ENCODE data around the gene SQSTM1. TPM values are rescaled to one million over a fixed set of nuclear protein-coding genes. Genes with fewer than 3 reads are reported as not detected.
"Not testable (repeated sequence)": the region's sequence is repeated elsewhere in the genome, so short reads cannot be mapped to it uniquely, and the experiment has no call there.

The SQSTM1 gene
- total RNA-seq, 1 donor from 2014 or later = 97.0 TPM

- peaks cover 39% of the 10 kb centered on the region for H3K36me3 Mint-ChIP-seq (ENCODE audit: unreplicated experiment)
- TF ChIP-seq, protein P1, sequence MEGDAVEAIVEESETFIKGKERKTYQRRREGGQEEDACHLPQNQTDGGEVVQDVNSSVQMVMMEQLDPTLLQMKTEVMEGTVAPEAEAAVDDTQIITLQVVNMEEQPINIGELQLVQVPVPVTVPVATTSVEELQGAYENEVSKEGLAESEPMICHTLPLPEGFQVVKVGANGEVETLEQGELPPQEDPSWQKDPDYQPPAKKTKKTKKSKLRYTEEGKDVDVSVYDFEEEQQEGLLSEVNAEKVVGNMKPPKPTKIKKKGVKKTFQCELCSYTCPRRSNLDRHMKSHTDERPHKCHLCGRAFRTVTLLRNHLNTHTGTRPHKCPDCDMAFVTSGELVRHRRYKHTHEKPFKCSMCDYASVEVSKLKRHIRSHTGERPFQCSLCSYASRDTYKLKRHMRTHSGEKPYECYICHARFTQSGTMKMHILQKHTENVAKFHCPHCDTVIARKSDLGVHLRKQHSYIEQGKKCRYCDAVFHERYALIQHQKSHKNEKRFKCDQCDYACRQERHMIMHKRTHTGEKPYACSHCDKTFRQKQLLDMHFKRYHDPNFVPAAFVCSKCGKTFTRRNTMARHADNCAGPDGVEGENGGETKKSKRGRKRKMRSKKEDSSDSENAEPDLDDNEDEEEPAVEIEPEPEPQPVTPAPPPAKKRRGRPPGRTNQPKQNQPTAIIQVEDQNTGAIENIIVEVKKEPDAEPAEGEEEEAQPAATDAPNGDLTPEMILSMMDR (IDR thresholded peaks at IDR 0.05; ENCODE audit: partially characterized antibody, unreplicated experiment) = no peak
- H3K4me1 Mint-ChIP-seq (ENCODE audit: low read depth, unreplicated experiment) = no peaks in the 10 kb centered on the region
- H3K9me3 Mint-ChIP-seq (ENCODE audit: unreplicated experiment) = peaks cover 14% of the 10 kb centered on the region
- H3K27me3 Mint-ChIP-seq (ENCODE audit: unreplicated experiment) = peaks cover 6% of the 10 kb centered on the region
- H3K4me3 Mint-ChIP-seq (ENCODE audit: unreplicated experiment) = no peak overlapping the region
- peak overlapping the region; percentile 69 for H3K27ac Mint-ChIP-seq (ENCODE audit: unreplicated experiment)
- DNase-seq = no peak
Observed at GRCh38 chr5:179834120-179834519, 13.4 kb downstream of the SQSTM1 start.

DNA sequence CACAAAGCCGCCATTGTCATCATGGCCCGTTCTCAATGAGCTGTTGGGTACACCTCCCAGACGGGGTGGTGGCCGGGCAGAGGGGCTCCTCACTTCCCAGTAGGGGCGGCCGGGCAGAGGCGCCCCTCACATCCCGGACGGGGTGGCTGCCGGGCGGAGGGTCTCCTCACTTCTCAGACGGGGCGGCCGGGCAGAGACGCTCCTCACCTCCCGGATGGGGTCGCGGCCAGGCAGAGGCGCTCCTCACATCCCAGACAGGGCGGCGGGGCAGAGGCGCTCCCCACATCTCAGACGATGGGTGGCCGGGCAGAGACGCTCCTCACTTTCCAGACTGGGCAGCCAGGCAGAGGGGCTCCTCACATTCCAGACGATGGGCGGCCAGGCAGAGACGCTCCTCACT is 14.2 kb downstream of the SQSTM1 start:
- not testable (repeated sequence) for H3K4me3 Mint-ChIP-seq (ENCODE audit: unreplicated experiment); H3K27me3 Mint-ChIP-seq (ENCODE audit: unreplicated experiment); H3K27ac Mint-ChIP-seq (ENCODE audit: unreplicated experiment); H3K4me1 Mint-ChIP-seq (ENCODE audit: low read depth, unreplicated experiment); DNase-seq
- Mint-ChIP-seq H3K9me3 (ENCODE audit: unreplicated experiment) (peaks cover 14% of the 10 kb centered on the region), H3K36me3 (ENCODE audit: unreplicated experiment) (peaks cover 33% of the 10 kb centered on the region)

DNA sequence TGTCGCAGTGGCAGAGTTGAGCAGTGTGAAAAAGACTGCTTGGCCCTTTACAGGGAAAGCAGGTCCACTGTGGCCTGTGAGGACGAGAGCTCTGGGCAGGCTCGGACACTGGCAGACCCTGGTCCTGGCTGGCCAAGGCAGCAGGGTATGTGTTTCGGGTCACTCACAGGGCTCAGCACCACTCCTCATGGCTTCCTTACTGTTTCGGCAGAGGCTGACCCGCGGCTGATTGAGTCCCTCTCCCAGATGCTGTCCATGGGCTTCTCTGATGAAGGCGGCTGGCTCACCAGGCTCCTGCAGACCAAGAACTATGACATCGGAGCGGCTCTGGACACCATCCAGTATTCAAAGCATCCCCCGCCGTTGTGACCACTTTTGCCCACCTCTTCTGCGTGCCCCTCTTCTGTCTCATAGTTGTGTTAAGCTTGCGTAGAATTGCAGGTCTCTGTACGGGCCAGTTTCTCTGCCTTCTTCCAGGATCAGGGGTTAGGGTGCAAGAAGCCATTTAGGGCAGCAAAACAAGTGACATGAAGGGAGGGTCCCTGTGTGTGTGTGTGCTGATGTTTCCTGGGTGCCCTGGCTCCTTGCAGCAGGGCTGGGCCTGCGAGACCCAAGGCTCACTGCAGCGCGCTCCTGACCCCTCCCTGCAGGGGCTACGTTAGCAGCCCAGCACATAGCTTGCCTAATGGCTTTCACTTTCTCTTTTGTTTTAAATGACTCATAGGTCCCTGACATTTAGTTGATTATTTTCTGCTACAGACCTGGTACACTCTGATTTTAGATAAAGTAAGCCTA is 15.7 kb downstream of the SQSTM1 start:
- peaks cover 8% of the 10 kb centered on the region for H3K9me3 Mint-ChIP-seq (ENCODE audit: unreplicated experiment)
- H3K4me3 Mint-ChIP-seq (ENCODE audit: unreplicated experiment) = no peak overlapping the region
- peaks cover 31% of the 10 kb centered on the region for H3K36me3 Mint-ChIP-seq (ENCODE audit: unreplicated experiment)
- no peak overlapping the region for H3K27ac Mint-ChIP-seq (ENCODE audit: unreplicated experiment)
- TF ChIP-seq, protein P1 (IDR thresholded peaks at IDR 0.05; ENCODE audit: partially characterized antibody, unreplicated experiment) = no peak
- H3K27me3 Mint-ChIP-seq (ENCODE audit: unreplicated experiment) = peaks cover 6% of the 10 kb centered on the region
- no peak for DNase-seq
- H3K4me1 Mint-ChIP-seq (ENCODE audit: low read depth, unreplicated experiment) = no peaks in the 10 kb centered on the region

DNA sequence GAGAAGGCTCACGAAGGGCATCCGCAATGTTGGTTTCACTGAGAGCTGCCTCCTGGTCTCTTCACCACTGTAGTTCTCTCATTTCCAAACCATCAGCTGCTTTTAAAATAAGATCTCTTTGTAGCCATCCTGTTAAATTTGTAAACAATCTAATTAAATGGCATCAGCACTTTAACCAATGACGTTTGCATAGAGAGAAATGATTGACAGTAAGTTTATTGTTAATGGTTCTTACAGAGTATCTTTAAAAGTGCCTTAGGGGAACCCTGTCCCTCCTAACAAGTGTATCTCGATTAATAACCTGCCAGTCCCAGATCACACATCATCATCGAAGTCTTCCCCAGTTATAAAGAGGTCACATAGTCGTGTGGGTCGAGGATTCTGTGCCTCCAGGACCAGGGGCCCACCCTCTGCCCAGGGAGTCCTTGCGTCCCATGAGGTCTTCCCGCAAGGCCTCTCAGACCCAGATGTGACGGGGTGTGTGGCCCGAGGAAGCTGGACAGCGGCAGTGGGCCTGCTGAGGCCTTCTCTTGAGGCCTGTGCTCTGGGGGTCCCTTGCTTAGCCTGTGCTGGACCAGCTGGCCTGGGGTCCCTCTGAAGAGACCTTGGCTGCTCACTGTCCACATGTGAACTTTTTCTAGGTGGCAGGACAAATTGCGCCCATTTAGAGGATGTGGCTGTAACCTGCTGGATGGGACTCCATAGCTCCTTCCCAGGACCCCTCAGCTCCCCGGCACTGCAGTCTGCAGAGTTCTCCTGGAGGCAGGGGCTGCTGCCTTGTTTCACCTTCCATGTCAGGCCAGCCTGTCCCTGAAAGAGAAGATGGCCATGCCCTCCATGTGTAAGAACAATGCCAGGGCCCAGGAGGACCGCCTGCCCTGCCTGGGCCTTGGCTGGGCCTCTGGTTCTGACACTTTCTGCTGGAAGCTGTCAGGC is 16.6 kb downstream of the SQSTM1 start:
- Mint-ChIP-seq H3K4me3 (ENCODE audit: unreplicated experiment) (no peak overlapping the region), H3K4me1 (ENCODE audit: low read depth, unreplicated experiment) (no peaks in the 10 kb centered on the region), H3K27me3 (ENCODE audit: unreplicated experiment) (peaks cover 4% of the 10 kb centered on the region), H3K36me3 (ENCODE audit: unreplicated experiment) (peaks cover 33% of the 10 kb centered on the region), H3K9me3 (ENCODE audit: unreplicated experiment) (peaks cover 7% of the 10 kb centered on the region), H3K27ac (ENCODE audit: unreplicated experiment) (no peak overlapping the region)
- DNase-seq = no peak
- TF ChIP-seq, protein P1 (IDR thresholded peaks at IDR 0.05; ENCODE audit: partially characterized antibody, unreplicated experiment) = no peak

GRCh38 chr5:179839328-179840256 is 18.9 kb downstream of the SQSTM1 start:
- Mint-ChIP-seq H3K27me3 (ENCODE audit: unreplicated experiment) (peaks cover 6% of the 10 kb centered on the region), H3K27ac (ENCODE audit: unreplicated experiment) (no peak overlapping the region), H3K4me3 (ENCODE audit: unreplicated experiment) (no peak overlapping the region), H3K4me1 (ENCODE audit: low read depth, unreplicated experiment) (no peaks in the 10 kb centered on the region), H3K9me3 (ENCODE audit: unreplicated experiment) (peaks cover 6% of the 10 kb centered on the region), H3K36me3 (ENCODE audit: unreplicated experiment) (peaks cover 33% of the 10 kb centered on the region)
- no peak for DNase-seq
- TF ChIP-seq, protein P1 (IDR thresholded peaks at IDR 0.05; ENCODE audit: partially characterized antibody, unreplicated experiment) = no peak
